Stimulated activated naive CD4-positive, alpha-beta T cell treated with Interleukin-2 at 50 U/mL for 16 hours (primary cell): ENCODE data around the gene ALG14.

Experiments used
- DNase-seq: peaks from one replicate; lab custom pipeline; 2025; lab: John Stamatoyannopoulos, UW

The ALG14 gene

DNA sequence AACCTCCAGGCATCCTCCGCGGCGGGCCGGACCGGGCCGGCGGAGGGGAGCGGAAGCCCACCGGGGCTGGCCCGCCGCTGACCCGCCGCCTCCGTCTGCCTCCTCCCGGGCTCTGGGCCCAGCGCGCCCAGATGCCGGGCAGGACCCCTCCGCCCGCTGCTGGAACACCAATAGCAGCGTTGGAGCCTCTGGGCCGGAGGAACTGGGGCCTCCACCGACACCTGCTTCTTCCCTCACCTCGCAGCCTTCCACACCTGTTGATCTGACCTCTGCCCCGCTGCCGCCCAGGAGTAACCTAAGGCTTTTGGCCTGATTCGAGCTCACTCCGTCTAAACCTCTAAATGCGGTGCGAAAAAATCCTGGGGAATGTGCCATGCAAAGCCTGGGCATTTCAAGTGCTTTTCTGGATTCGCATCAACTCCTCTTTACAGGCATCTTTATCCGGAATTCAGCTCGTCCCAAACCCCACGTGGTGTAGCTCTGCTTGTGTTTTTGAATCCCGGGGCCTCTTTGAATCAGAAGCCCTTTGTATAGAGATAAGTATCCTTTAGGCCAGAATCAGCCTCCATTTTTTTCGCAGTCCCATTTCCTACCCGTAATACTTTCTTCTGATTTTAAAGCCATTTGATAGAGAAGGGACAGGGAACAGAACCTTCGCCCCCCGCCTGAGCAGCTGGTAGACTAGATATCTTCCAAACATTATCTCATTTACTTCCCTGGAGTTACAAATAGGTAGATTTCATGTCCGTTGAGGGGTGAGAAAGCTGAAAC is 145.2 kb downstream of the ALG14 start:
- no peak for DNase-seq

GRCh38 chr1:94926915-94927404 is 145.8 kb downstream of the ALG14 start, which contains the start of gene CNN3:
CNN3 (minus strand) TSS chr1:94927110; CDS start chr1:94926894, 216 bp downstream.
- peak; percentile 54 for DNase-seq

- DNase-seq = no peak
These were observed 146.4 kb downstream of the ALG14 start for GRCh38 chr1:94926126-94926914.

DNA sequence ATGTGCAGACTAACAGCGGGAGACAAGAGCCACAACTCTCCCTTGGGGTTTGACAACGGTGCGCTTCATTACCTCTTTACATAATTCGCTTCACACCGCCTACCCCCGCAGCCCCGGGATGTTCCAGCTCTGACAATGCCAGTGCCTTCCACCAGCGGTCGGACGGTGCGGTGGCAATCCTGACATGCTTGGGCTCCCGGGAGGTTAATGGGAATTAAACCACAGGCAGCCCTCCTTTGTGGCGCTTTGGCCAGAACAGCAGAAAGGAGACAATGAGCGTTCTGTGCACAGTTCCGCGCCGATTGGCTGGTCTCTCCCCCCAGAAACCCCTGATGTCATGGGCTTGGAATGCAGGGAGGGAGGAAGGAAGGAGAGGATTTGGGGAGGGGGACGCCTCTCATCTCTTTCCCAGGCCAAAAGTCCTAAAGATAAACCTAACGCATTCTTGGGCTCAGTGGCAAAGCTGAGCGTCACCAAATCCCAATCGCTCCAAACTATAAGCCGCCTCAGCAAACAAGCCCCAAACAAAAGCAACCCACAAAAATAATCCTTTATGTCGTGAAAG is 147.1 kb downstream of the ALG14 start:
- no peak for DNase-seq

GRCh38 chr1:94925004-94925403 is 147.7 kb downstream of the ALG14 start:
- no peak for DNase-seq
